Caco-2 (cell line): ENCODE measurements around the gene ADO. TPM values are rescaled to one million over a fixed set of nuclear protein-coding genes. Genes with fewer than 3 reads are reported as not detected.

ENCODE experiments used
- BruUV-seq: library from RNA; stranded (reverse); fragments of 400-500 nt; replicated peaks from 2 replicates; lab custom pipeline; 2021; lab: Mats Ljungman, UMichigan
- CTCF ChIA-PET: fragments of 300-600 bp; sonication (Branson Sonifier 250); formaldehyde crosslinking; loops from one replicate; lab custom pipeline; 2022; ENCODE audit warnings: antibody characterized with exemption; lab: Charles Lee
- POLR2A ChIA-PET: fragments of 300-600 bp; sonication (Branson Sonifier 250); formaldehyde crosslinking; loops from one replicate; lab custom pipeline; 2022; ENCODE audit warnings: antibody characterized with exemption; lab: Charles Lee
- DNase-seq, 2 experiments: peaks; one replicate each; pipeline versions ENCODE4 v3.0.0 to v3.0.0-alpha.2; 2020 to 2022
- H3K27me3 ChIP-seq: replicated peaks from 2 replicates; pipeline ENCODE4 v1.6.0; 2011; ENCODE audit warnings: low read length; ENCODE audit not compliant: control insufficient read depth, insufficient read depth
- H3K36me3 ChIP-seq: 2 replicates; pipeline ENCODE4 v1.5.1; 2011; ENCODE audit warnings: low read length; ENCODE audit not compliant: control insufficient read depth, insufficient read depth
- H3K4me1 ChIP-seq: fragments of 250-450 bp; sonication (Bioruptor Pico); 2 replicates; pipeline ENCODE4 v1.5.1; 2020; ENCODE audit warnings: mild to moderate bottlenecking
- H3K4me3 ChIP-seq: 2 replicates; pipeline ENCODE4 v1.5.1; 2011; ENCODE audit warnings: low read depth, mild to moderate bottlenecking, control low read depth, low read length
- H3K9me3 ChIP-seq: fragments of 250-450 bp; sonication (Bioruptor Pico); 2 replicates; pipeline ENCODE4 v1.5.1; 2020; ENCODE audit warnings: mild to moderate bottlenecking, moderate library complexity
- H3K27ac Mint-ChIP-seq: one replicate; pipeline ENCODE4 v1.8.0; 2022; ENCODE audit warnings: mixed read lengths; ENCODE audit not compliant: unreplicated experiment
- H3K27me3 Mint-ChIP-seq: one replicate; pipeline ENCODE4 v1.8.0; 2022; ENCODE audit warnings: mixed read lengths; ENCODE audit not compliant: insufficient read depth, unreplicated experiment
- H3K36me3 Mint-ChIP-seq: one replicate; pipeline ENCODE4 v1.8.0; 2022; ENCODE audit warnings: mild to moderate bottlenecking, mixed read lengths; ENCODE audit not compliant: insufficient read depth, unreplicated experiment
- H3K4me1 Mint-ChIP-seq: one replicate; pipeline ENCODE4 v1.8.0; 2022; ENCODE audit warnings: low read depth, mixed read lengths; ENCODE audit not compliant: unreplicated experiment
- H3K4me3 Mint-ChIP-seq: one replicate; pipeline ENCODE4 v1.8.0; 2022; ENCODE audit warnings: mild to moderate bottlenecking, moderate library complexity, mixed read lengths; ENCODE audit not compliant: unreplicated experiment
- H3K9me3 Mint-ChIP-seq: one replicate; pipeline ENCODE4 v1.8.0; 2022; ENCODE audit warnings: mixed read lengths; ENCODE audit not compliant: unreplicated experiment
- intact Hi-C: fragments of 100-400 bp; cut with micrococcal nuclease; formaldehyde crosslinking; loops from one replicate; pipeline ENCODE4 v1.10.0; 2022; ENCODE audit not compliant: unreplicated experiment
- total RNA-seq: library from RNA; stranded (reverse); gene quantifications from 2 replicates; pipeline ENCODE4 v1.2.3, GENCODE V29; 2022
- TF ChIP-seq, protein P1 (sequence below), 2 experiments: fragments of 200-600 bp in 1 of 2; IDR thresholded peaks; 1 replicate in 1 of 2; 2 replicates in 1 of 2; pipeline versions ENCODE4 v1.5.1 to v1.8.0; 2011 to 2022; ENCODE audit warnings: antibody characterized with exemption in 1 of 2, control low read depth in 1 of 2, inconsistent platforms in 1 of 2, low read depth in 1 of 2, low read length in 1 of 2, mild to moderate bottlenecking in 1 of 2, moderate library complexity in 1 of 2; ENCODE audit not compliant: insufficient read depth in 1 of 2, severe bottlenecking in 1 of 2, unreplicated experiment in 1 of 2

The ADO gene
- total RNA-seq, 1 experiment from 2014 or later, result 34.1 TPM

DNA sequence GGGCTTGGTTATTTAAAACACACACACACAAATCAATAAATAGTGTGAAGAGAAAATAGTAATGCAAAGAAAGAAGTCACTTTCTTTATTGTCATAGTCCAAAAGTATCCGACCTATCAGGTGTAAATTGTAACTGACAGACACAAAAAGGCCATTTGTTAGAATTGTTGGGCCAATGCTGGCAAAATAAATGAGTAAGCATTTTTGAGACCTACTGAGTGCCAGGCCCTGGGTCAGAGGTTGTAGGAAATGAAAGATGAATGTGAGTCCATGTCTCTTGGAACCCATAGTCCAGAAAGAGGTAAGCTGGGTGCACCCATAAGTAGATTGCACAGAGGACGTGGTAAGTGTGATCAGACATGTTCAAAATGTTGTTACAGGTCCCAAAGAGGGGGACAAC lies 25.1 kb downstream of the ADO start:
- ChIA-PET CTCF (no interaction called here), POLR2A (no interaction called here)
- no peaks in the 10 kb centered on the region for H3K36me3 Mint-ChIP-seq
- no TSS peak for BruUV-seq
- peaks cover 2% of the 10 kb centered on the region; the same call in 1 of the 2 replicates for H3K27me3 ChIP-seq
- peaks cover 12% of the 10 kb centered on the region for H3K27me3 Mint-ChIP-seq
- intact Hi-C loops, result no loop called here
- H3K4me3 ChIP-seq, result no peak overlapping the region
- H3K9me3 ChIP-seq, result no peaks in the 10 kb centered on the region
- no peak overlapping the region for H3K4me3 Mint-ChIP-seq
- no peaks in the 10 kb centered on the region for H3K9me3 Mint-ChIP-seq
- TF ChIP-seq, protein P1, sequence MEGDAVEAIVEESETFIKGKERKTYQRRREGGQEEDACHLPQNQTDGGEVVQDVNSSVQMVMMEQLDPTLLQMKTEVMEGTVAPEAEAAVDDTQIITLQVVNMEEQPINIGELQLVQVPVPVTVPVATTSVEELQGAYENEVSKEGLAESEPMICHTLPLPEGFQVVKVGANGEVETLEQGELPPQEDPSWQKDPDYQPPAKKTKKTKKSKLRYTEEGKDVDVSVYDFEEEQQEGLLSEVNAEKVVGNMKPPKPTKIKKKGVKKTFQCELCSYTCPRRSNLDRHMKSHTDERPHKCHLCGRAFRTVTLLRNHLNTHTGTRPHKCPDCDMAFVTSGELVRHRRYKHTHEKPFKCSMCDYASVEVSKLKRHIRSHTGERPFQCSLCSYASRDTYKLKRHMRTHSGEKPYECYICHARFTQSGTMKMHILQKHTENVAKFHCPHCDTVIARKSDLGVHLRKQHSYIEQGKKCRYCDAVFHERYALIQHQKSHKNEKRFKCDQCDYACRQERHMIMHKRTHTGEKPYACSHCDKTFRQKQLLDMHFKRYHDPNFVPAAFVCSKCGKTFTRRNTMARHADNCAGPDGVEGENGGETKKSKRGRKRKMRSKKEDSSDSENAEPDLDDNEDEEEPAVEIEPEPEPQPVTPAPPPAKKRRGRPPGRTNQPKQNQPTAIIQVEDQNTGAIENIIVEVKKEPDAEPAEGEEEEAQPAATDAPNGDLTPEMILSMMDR (IDR thresholded peaks at IDR 0.05; ENCODE audit: insufficient read depth in 1 of 2, low read depth in 1 of 2, low read length in 1 of 2, severe bottlenecking in 1 of 2, unreplicated experiment in 1 of 2), result no peak
- H3K4me1 Mint-ChIP-seq, result no peaks in the 10 kb centered on the region
- H3K36me3 ChIP-seq, result no peaks in the 10 kb centered on the region
- no peaks in the 10 kb centered on the region for H3K4me1 ChIP-seq
- no peak for DNase-seq
- H3K27ac Mint-ChIP-seq, result no peak overlapping the region

DNA sequence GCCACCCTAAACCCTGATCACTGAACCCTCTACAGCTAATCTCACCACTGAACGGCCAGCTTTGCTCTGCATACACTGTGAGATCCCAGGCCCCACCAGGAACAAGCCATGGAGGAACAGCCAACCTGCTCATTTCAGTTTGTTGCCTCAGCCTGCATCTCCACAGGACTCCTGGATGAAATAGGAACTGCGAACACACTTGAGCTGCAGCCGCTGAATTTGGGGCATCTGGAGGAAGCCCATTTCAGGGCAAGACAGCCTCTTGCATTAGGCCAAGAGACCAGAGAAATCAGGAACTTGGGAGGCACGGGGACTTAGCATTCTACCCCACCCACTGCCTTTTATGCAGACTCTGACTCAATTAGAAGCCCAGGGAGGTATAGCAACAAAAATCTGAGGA lies 26.2 kb downstream of the ADO start:
- no peak overlapping the region for H3K4me3 Mint-ChIP-seq

DNA sequence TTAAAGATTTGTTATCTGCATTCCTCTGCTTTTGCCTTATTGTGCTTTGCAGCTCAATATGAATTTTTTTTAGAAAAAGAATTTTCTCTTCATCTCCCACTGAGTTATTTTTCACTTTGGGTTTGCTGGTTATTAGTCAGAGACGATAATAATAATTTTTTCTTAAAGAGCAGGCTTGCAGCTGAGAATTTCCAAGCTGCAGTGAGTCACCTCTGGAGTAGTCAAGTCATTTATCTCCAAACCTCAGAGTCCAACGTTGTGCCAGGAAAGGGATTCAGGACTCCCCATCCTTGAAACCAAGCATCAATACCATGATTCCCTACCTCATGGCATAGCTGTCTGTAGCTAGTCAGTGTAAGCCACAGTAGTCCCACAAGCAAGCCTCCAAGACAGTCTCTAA lies 26.8 kb downstream of the ADO start:
- no peaks in the 10 kb centered on the region for H3K4me1 Mint-ChIP-seq
- Histone ChIP-seq H3K9me3 (no peaks in the 10 kb centered on the region), H3K4me3 (no peak overlapping the region), H3K36me3 (no peaks in the 10 kb centered on the region), H3K27me3 (peaks cover 2% of the 10 kb centered on the region; the same call in 1 of the 2 replicates), H3K4me1 (no peaks in the 10 kb centered on the region)
- intact Hi-C loops, result no loop called here
- no peaks in the 10 kb centered on the region for H3K9me3 Mint-ChIP-seq
- peaks cover 9% of the 10 kb centered on the region for H3K27me3 Mint-ChIP-seq
- no peak overlapping the region for H3K27ac Mint-ChIP-seq
- H3K36me3 Mint-ChIP-seq, result no peaks in the 10 kb centered on the region
- ChIA-PET POLR2A (no interaction called here), CTCF (no interaction called here)
- no TSS peak for BruUV-seq
- no peak for DNase-seq
- TF ChIP-seq, protein P1 (IDR thresholded peaks at IDR 0.05; ENCODE audit: insufficient read depth in 1 of 2, low read depth in 1 of 2, low read length in 1 of 2, severe bottlenecking in 1 of 2, unreplicated experiment in 1 of 2), result no peak
- no peak overlapping the region for H3K4me3 Mint-ChIP-seq

More for the DNA sequence above, 26.2 kb downstream of the ADO start:
- Mint-ChIP-seq H3K27ac (no peak overlapping the region), H3K9me3 (no peaks in the 10 kb centered on the region), H3K36me3 (no peaks in the 10 kb centered on the region), H3K27me3 (peaks cover 12% of the 10 kb centered on the region), H3K4me1 (no peaks in the 10 kb centered on the region)
- DNase-seq, result no peak
- H3K4me1 ChIP-seq, result no peaks in the 10 kb centered on the region
- peaks cover 2% of the 10 kb centered on the region; the same call in 1 of the 2 replicates for H3K27me3 ChIP-seq
- no peak overlapping the region for H3K4me3 ChIP-seq
- H3K9me3 ChIP-seq, result no peaks in the 10 kb centered on the region
- ChIA-PET CTCF (no interaction called here), POLR2A (no interaction called here)
- intact Hi-C loops, result no loop called here
- TF ChIP-seq, protein P1 (IDR thresholded peaks at IDR 0.05; ENCODE audit: insufficient read depth in 1 of 2, low read depth in 1 of 2, low read length in 1 of 2, severe bottlenecking in 1 of 2, unreplicated experiment in 1 of 2), result no peak
- BruUV-seq, result no TSS peak
- H3K36me3 ChIP-seq, result no peaks in the 10 kb centered on the region
